ENCODE data around the gene VARS1.

The VARS1 gene

GRCh38 chr6:31792761-31793171 is 2.8 kb downstream of the VARS1 start:
- no peak for DNase-seq

GRCh38 chr6:31792090-31792374 is 3.5 kb downstream of the VARS1 start:
- DNase-seq = no peak

GRCh38 chr6:31791324-31792089 is 4.0 kb downstream of the VARS1 start:
- DNase-seq = peak; percentile 5

GRCh38 chr6:31785475-31785874 is 10.1 kb downstream of the VARS1 start:
- no peak for DNase-seq

- no peak for DNase-seq
Measured at GRCh38 chr6:31784098-31784925, 11.2 kb downstream of the VARS1 start.

GRCh38 chr6:31782126-31782855 is 13.3 kb downstream of the VARS1 start:
- no peak for DNase-seq

- DNase-seq = no peak
Measured at GRCh38 chr6:31781244-31782125, 14.1 kb downstream of the VARS1 start.

- no peak for DNase-seq
Measured at GRCh38 chr6:31780507-31781243, 14.9 kb downstream of the VARS1 start.

- no peak for DNase-seq
Measured at GRCh38 chr6:31779908-31780307, 15.6 kb downstream of the VARS1 start.

- DNase-seq = no peak
Measured at GRCh38 chr6:31778999-31779885, 16.3 kb downstream of the VARS1 start.

GRCh38 chr6:31778193-31778592 is 17.4 kb downstream of the VARS1 start:
- no peak for DNase-seq

GRCh38 chr6:31777667-31778050 is 17.9 kb downstream of the VARS1 start:
- DNase-seq = no peak

- peak; percentile 6 for DNase-seq
Measured at GRCh38 chr6:31776989-31777666, 18.4 kb downstream of the VARS1 start, which contains the start of gene VWA7. Gene VWA7, minus strand, starts transcription at chr6:31777328. Its CDS starts 549 bp downstream, at chr6:31776779.

- DNase-seq = no peak
Measured at GRCh38 chr6:31776485-31776988, 19.0 kb downstream of the VARS1 start.

- no peak for DNase-seq
Measured at GRCh38 chr6:31775633-31776484, 19.7 kb downstream of the VARS1 start.

- DNase-seq = no peak
Measured at GRCh38 chr6:31775184-31775583, 20.4 kb downstream of the VARS1 start.

GRCh38 chr6:31771992-31772358 is 23.6 kb downstream of the VARS1 start:
- no peak for DNase-seq

- DNase-seq = no peak
Measured at GRCh38 chr6:31770860-31771259, 24.7 kb downstream of the VARS1 start.
